ENCODE data around the gene EFCC1.

DNA sequence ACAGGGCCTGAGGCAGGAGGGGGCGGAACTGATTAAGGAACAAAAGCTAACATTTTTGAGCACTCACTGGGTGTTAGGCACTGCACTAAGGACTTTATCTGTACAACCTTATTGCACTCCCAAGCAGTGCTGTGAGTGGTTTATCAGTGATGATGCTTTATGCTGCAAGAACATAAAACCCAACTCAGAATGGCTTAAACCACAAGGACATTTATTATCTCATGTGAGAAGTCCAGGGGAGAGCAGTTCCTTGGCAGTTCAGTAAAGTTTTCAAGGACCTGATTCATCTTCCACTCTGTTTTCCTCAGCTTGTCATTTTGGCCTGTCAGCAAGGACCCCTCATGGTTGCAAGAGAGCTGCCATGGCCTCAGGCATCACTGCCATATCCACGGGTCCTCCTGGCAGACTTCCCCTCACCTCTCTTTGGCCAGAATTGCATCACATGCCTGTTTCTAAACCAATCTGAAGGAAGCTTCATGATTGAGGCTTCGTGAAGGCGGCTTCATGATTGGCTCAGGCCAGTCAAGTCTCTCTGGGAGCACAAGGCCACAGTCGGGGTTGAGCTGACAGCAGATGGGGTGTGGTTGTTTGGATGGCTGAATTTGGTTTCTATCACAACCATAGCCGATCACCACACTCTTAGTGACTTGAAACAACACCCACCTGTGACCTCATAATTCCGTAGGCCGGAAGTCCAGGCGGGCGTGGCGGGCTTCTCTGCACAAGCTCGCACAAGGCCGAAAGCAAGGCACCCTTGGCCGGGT, 15.8 kb downstream of the EFCC1 start:
- TF ChIP-seq, protein P1, sequence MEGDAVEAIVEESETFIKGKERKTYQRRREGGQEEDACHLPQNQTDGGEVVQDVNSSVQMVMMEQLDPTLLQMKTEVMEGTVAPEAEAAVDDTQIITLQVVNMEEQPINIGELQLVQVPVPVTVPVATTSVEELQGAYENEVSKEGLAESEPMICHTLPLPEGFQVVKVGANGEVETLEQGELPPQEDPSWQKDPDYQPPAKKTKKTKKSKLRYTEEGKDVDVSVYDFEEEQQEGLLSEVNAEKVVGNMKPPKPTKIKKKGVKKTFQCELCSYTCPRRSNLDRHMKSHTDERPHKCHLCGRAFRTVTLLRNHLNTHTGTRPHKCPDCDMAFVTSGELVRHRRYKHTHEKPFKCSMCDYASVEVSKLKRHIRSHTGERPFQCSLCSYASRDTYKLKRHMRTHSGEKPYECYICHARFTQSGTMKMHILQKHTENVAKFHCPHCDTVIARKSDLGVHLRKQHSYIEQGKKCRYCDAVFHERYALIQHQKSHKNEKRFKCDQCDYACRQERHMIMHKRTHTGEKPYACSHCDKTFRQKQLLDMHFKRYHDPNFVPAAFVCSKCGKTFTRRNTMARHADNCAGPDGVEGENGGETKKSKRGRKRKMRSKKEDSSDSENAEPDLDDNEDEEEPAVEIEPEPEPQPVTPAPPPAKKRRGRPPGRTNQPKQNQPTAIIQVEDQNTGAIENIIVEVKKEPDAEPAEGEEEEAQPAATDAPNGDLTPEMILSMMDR (IDR thresholded peaks at IDR 0.05) = no peak
- TF ChIP-seq POLR2AphosphoS5 (IDR thresholded peaks at IDR 0.05) = peak in 1 of 3 donors; percentile 19
- TF ChIP-seq POLR2A (IDR thresholded peaks at IDR 0.05) = peak; percentile 35
- TF ChIP-seq EP300 (IDR thresholded peaks at IDR 0.05; ENCODE audit: low read depth) = no peak

Measured in transverse colon (tissue), 4 donors.